Muscle layer of colon (tissue), 2 donors: ENCODE data around the gene SUCLG1.
"Not testable (repeated sequence)": the region's sequence is repeated elsewhere in the genome, so short reads cannot be mapped to it uniquely, and the experiment has no call there.

Experiments used
- H3K27ac ChIP-seq: one replicate; pipeline ENCODE4 v1.7.0; 2013; ENCODE audit warnings: low read depth, mild to moderate bottlenecking, low read length, moderate library complexity
- H3K27me3 ChIP-seq, 2 donors: one replicate each; pipeline ENCODE4 v1.7.0; 2013; ENCODE audit warnings: low read length in 2 of 2, mild to moderate bottlenecking in 2 of 2; ENCODE audit not compliant: insufficient read depth in 2 of 2, control insufficient read depth in 1 of 2
- H3K36me3 ChIP-seq: one replicate; pipeline ENCODE4 v1.7.0; 2013; ENCODE audit warnings: mild to moderate bottlenecking, low read length; ENCODE audit not compliant: insufficient read depth
- H3K4me1 ChIP-seq: one replicate; pipeline ENCODE4 v1.7.0; 2013; ENCODE audit warnings: mild to moderate bottlenecking, low read length; ENCODE audit not compliant: insufficient read depth
- H3K4me3 ChIP-seq, 2 donors: one replicate each; pipeline ENCODE4 v1.7.0; 2013; ENCODE audit warnings: low read length in 2 of 2, low read depth in 1 of 2, mild to moderate bottlenecking in 1 of 2, moderate library complexity in 1 of 2
- H3K9ac ChIP-seq: one replicate; pipeline ENCODE4 v1.7.0; 2013; ENCODE audit warnings: low read length
- H3K9me3 ChIP-seq: one replicate; pipeline ENCODE4 v1.7.0; 2013; ENCODE audit warnings: mild to moderate bottlenecking, low read length
- donor health status: abdominal sarcoma.
- donor health status: Adenocarcinoma of cecum.

The SUCLG1 gene

GRCh38 chr2:84409531-84409930 is 49.5 kb downstream of the SUCLG1 start:
- Histone ChIP-seq H3K9me3 (no peaks in the 10 kb centered on the region), H3K27ac (no peak overlapping the region), H3K4me1 (no peaks in the 10 kb centered on the region), H3K27me3 (no peaks in the 10 kb centered on the region), H3K9ac (no peak overlapping the region), H3K4me3 (no peak overlapping the region), H3K36me3 (no peaks in the 10 kb centered on the region)

GRCh38 chr2:84402111-84402510 is 57.0 kb downstream of the SUCLG1 start:
- not testable (repeated sequence) for H3K4me1 ChIP-seq, H3K27me3 ChIP-seq, H3K27ac ChIP-seq, H3K9me3 ChIP-seq, H3K4me3 ChIP-seq, H3K36me3 ChIP-seq, H3K9ac ChIP-seq

GRCh38 chr2:84399839-84400238 is 59.2 kb downstream of the SUCLG1 start:
- not testable (repeated sequence) for H3K9ac ChIP-seq, H3K4me3 ChIP-seq, H3K36me3 ChIP-seq, H3K9me3 ChIP-seq, H3K4me1 ChIP-seq, H3K27me3 ChIP-seq, H3K27ac ChIP-seq

- Histone ChIP-seq H3K9me3 (no peaks in the 10 kb centered on the region), H3K4me1 (no peaks in the 10 kb centered on the region), H3K9ac (no peak overlapping the region), H3K27me3 (no peaks in the 10 kb centered on the region), H3K36me3 (no peaks in the 10 kb centered on the region), H3K4me3 (no peak overlapping the region), H3K27ac (no peak overlapping the region)
Measured at GRCh38 chr2:84395820-84396219, 63.3 kb downstream of the SUCLG1 start.

- Histone ChIP-seq H3K27ac (no peak overlapping the region), H3K4me3 (no peak overlapping the region), H3K9ac (no peak overlapping the region), H3K9me3 (no peaks in the 10 kb centered on the region), H3K36me3 (no peaks in the 10 kb centered on the region), H3K4me1 (no peaks in the 10 kb centered on the region), H3K27me3 (no peaks in the 10 kb centered on the region)
Measured at GRCh38 chr2:84394628-84395027, 64.5 kb downstream of the SUCLG1 start.

GRCh38 chr2:84393829-84394228 is 65.3 kb downstream of the SUCLG1 start:
- Histone ChIP-seq H3K27me3 (no peaks in the 10 kb centered on the region), H3K9me3 (no peaks in the 10 kb centered on the region), H3K27ac (no peak overlapping the region), H3K36me3 (no peaks in the 10 kb centered on the region), H3K9ac (no peak overlapping the region), H3K4me3 (no peak overlapping the region), H3K4me1 (no peaks in the 10 kb centered on the region)

- Histone ChIP-seq H3K4me1 (no peaks in the 10 kb centered on the region), H3K9me3 (no peaks in the 10 kb centered on the region), H3K9ac (no peak overlapping the region), H3K4me3 (no peak overlapping the region), H3K36me3 (no peaks in the 10 kb centered on the region), H3K27ac (no peak overlapping the region), H3K27me3 (no peaks in the 10 kb centered on the region)
Measured at GRCh38 chr2:84389794-84390193, 69.3 kb downstream of the SUCLG1 start.

- no peaks in the 10 kb centered on the region for H3K9me3 ChIP-seq
- no peaks in the 10 kb centered on the region for H3K27me3 ChIP-seq
- no peak overlapping the region for H3K4me3 ChIP-seq
- no peaks in the 10 kb centered on the region for H3K4me1 ChIP-seq
- H3K36me3 ChIP-seq = no peaks in the 10 kb centered on the region
- H3K27ac ChIP-seq = no peak overlapping the region
- H3K9ac ChIP-seq = no peak overlapping the region
Measured at GRCh38 chr2:84388921-84389490, 70.1 kb downstream of the SUCLG1 start.

- Histone ChIP-seq H3K4me3 (no peak overlapping the region), H3K4me1 (no peaks in the 10 kb centered on the region), H3K27me3 (no peaks in the 10 kb centered on the region), H3K9me3 (no peaks in the 10 kb centered on the region), H3K9ac (no peak overlapping the region), H3K36me3 (no peaks in the 10 kb centered on the region), H3K27ac (no peak overlapping the region)
Measured at GRCh38 chr2:84388133-84388532, 70.9 kb downstream of the SUCLG1 start.

GRCh38 chr2:84386336-84387040 is 72.6 kb downstream of the SUCLG1 start:
- Histone ChIP-seq H3K4me1 (no peaks in the 10 kb centered on the region), H3K27ac (no peak overlapping the region), H3K9me3 (no peaks in the 10 kb centered on the region), H3K9ac (no peak overlapping the region), H3K27me3 (no peaks in the 10 kb centered on the region), H3K4me3 (no peak overlapping the region), H3K36me3 (no peaks in the 10 kb centered on the region)

- no peaks in the 10 kb centered on the region for H3K36me3 ChIP-seq
- H3K27ac ChIP-seq = no peak overlapping the region
- H3K4me1 ChIP-seq = no peaks in the 10 kb centered on the region
- H3K9me3 ChIP-seq = no peaks in the 10 kb centered on the region
- no peaks in the 10 kb centered on the region for H3K27me3 ChIP-seq
- H3K4me3 ChIP-seq = no peak overlapping the region
- H3K9ac ChIP-seq = no peak overlapping the region
Measured at GRCh38 chr2:84383271-84383670, 75.8 kb downstream of the SUCLG1 start.

GRCh38 chr2:84380875-84381274 is 78.2 kb downstream of the SUCLG1 start:
- H3K4me3 ChIP-seq = no peak overlapping the region
- no peaks in the 10 kb centered on the region for H3K4me1 ChIP-seq
- no peaks in the 10 kb centered on the region for H3K36me3 ChIP-seq
- no peak overlapping the region for H3K9ac ChIP-seq
- no peaks in the 10 kb centered on the region for H3K9me3 ChIP-seq
- H3K27me3 ChIP-seq = no peaks in the 10 kb centered on the region
- no peak overlapping the region for H3K27ac ChIP-seq
